Stomach (tissue), 9 donors: Measurements from ENCODE around the gene ACYP1. TPM values are rescaled to one million over a fixed set of nuclear protein-coding genes. Genes with fewer than 3 reads are reported as not detected.
A peak's percentile ranks its signal among the peaks of the same experiment; 100 is the strongest.

Source experiments
- DNase-seq, 2 donors: peaks; one replicate each; pipeline versions ENCODE4 v3.0.0 to v3.0.0-alpha.2; 2013 to 2019
- H3K27ac ChIP-seq, 5 donors: fragments of 200-600 bp in 4 of 5; sonication (generic) in 4 of 5; one replicate each; pipeline ENCODE4 v1.5.1; 2013 to 2019; ENCODE audit warnings: mild to moderate bottlenecking in 1 of 5, moderate library complexity in 1 of 5
- H3K27me3 ChIP-seq, 3 donors: fragments of 200-600 bp; sonication (generic); one replicate each; pipeline ENCODE4 v1.5.1; 2017 to 2019; ENCODE audit warnings: mixed run types in 1 of 3
- H3K36me3 ChIP-seq, 4 donors: fragments of 200-600 bp; sonication (generic); 1 replicate in 3 of 4; 2 replicates in 1 of 4; pipeline ENCODE4 v1.5.1; 2016 to 2019
- H3K4me1 ChIP-seq, 4 donors: fragments of 200-600 bp; sonication (generic); one replicate each; pipeline ENCODE4 v1.5.1; 2016 to 2019
- H3K4me3 ChIP-seq, 4 donors: fragments of 200-600 bp; sonication (generic) in 3 of 4; one replicate each; pipeline ENCODE4 v1.5.1; 2016 to 2019; ENCODE audit warnings: mild to moderate bottlenecking in 1 of 4
- H3K9me3 ChIP-seq, 4 donors: fragments of 200-600 bp; sonication (generic); one replicate each; pipeline ENCODE4 v1.5.1; 2016 to 2019
- CTCF ChIP-seq, 7 experiments: fragments of 450-650 bp in 4 of 7; fragments of 200-600 bp in 3 of 7; sonication (generic) in 3 of 7; IDR thresholded peaks; one replicate each; pipeline ENCODE4 v1.5.1; 2016 to 2019; ENCODE audit warnings: antibody characterized with exemption in 7 of 7, control low read depth in 2 of 7, mild to moderate bottlenecking in 1 of 7
- EP300 ChIP-seq: sonication (generic); formaldehyde crosslinking; IDR thresholded peaks from one replicate; pipeline ENCODE4 v1.6.1; 2017; ENCODE audit warnings: antibody characterized with exemption
- POLR2A ChIP-seq, 4 donors: fragments of 450-650 bp; IDR thresholded peaks; one replicate each; pipeline ENCODE4 v1.6.1; 2016; ENCODE audit warnings: antibody characterized with exemption in 4 of 4, control low read depth in 2 of 4, mild to moderate bottlenecking in 1 of 4, moderate library complexity in 1 of 4
- POLR2AphosphoS5 ChIP-seq, 3 donors: sonication (generic); formaldehyde crosslinking; IDR thresholded peaks; one replicate each; pipeline ENCODE4 v1.6.1; 2016; ENCODE audit warnings: antibody characterized with exemption in 3 of 3
- WGBS, 5 donors: extraction: QIAGEN DNeasy Blood & Tissue Kit in 3 of 5; methylation state at CpG; one replicate each; pipeline versions ENCODE4 v1.1.5 to v1.1.7; 2013 to 2018; 5-methylcytosine and 5-hydroxymethylcytosine counted together
- intact Hi-C: fragments of 100-400 bp; cut with DNase I; formaldehyde crosslinking; loops from one replicate; pipeline ENCODE4 v1.15.1; 2023; ENCODE audit warnings: low total_unique reads
- polyA plus RNA-seq, 3 donors: library from polyadenylated mRNA; stranded (reverse); fragments of 200-250 nt; gene quantifications; one replicate each; pipeline ENCODE4 v1.2.3, GENCODE V29; 2013
- total RNA-seq, 5 donors: library from RNA; depleted of rRNA; stranded (reverse); fragments of >200 nt; gene quantifications; one replicate each; pipeline versions ENCODE4 v1.1.0 to v1.2.3, GENCODE V29; 2014 to 2016
- donor health status: healthy with polysubstance abuse.
- donor health status: Bipolar disorder and iron deficiency.
- donor health status: healthy.

The ACYP1 gene
- total and polyA plus RNA-seq, 8 donors, result 7.9 to 30.1 (median 12.0) TPM; not detected in 2

GRCh38 chr14:75090353-75090752 is 26.5 kb upstream of the ACYP1 start:
- WGBS, 5 donors, result 91 to 100% (median 96%) methylated on average over 3 of the region's 3 CpGs
- Histone ChIP-seq H3K4me3 (no peak overlapping the region), H3K4me1 (no peaks in the 10 kb centered on the region), H3K27ac (no peak overlapping the region), H3K36me3 (peaks cover 46 to 100% (median 100%) of the 10 kb centered on the region in 4 donors), H3K9me3 (no peaks in the 10 kb centered on the region), H3K27me3 (no peaks in the 10 kb centered on the region)
- no peak for TF ChIP-seq POLR2AphosphoS5 (IDR thresholded peaks at IDR 0.05)
- no peak for TF ChIP-seq CTCF (IDR thresholded peaks at IDR 0.05)
- no peak for TF ChIP-seq POLR2A (IDR thresholded peaks at IDR 0.05)
- TF ChIP-seq EP300, result no peak
- intact Hi-C loops, result no loop called here
- no peak for DNase-seq

- Histone ChIP-seq H3K4me1 (no peaks in the 10 kb centered on the region), H3K36me3 (peaks cover 45 to 100% (median 100%) of the 10 kb centered on the region in 4 donors), H3K27ac (no peak overlapping the region), H3K4me3 (no peak overlapping the region), H3K9me3 (no peaks in the 10 kb centered on the region), H3K27me3 (no peaks in the 10 kb centered on the region)
- intact Hi-C loops, result loop anchor here (10.0 kb wide), 1 partner anchor 174 kb away; no protein-coding TSS in a partner anchor
- peak; percentile 37 to 86 for DNase-seq
- no peak for TF ChIP-seq POLR2A (IDR thresholded peaks at IDR 0.05)
- TF ChIP-seq CTCF (IDR thresholded peaks at IDR 0.05), result peak in 5 of 7 experiments; percentile 32 to 79 (median 68)
- TF ChIP-seq POLR2AphosphoS5 (IDR thresholded peaks at IDR 0.05), result no peak
- 66 to 76% (median 71%) methylated on average over 7 of the region's 7 CpGs for WGBS, 5 donors
Observed at GRCh38 chr14:75088566-75089373, 24.9 kb upstream of the ACYP1 start.

- 61 to 85% (median 78%) methylated on average over 2 of the region's 2 CpGs for WGBS, 5 donors
- Histone ChIP-seq H3K9me3 (no peaks in the 10 kb centered on the region), H3K4me1 (no peaks in the 10 kb centered on the region), H3K27ac (no peak overlapping the region), H3K27me3 (no peaks in the 10 kb centered on the region), H3K36me3 (peaks cover 46 to 100% (median 100%) of the 10 kb centered on the region in 4 donors), H3K4me3 (no peak overlapping the region)
- no peak for DNase-seq
- TF ChIP-seq EP300, result no peak
- intact Hi-C loops, result loop anchor here (10.0 kb wide), 1 partner anchor 173 kb away; no protein-coding TSS in a partner anchor
Observed at GRCh38 chr14:75088153-75088552, 24.3 kb upstream of the ACYP1 start.

GRCh38 chr14:75084513-75084912 is 20.7 kb upstream of the ACYP1 start:
- 35 to 54% (median 38%) methylated on average over 5 of the region's 5 CpGs for WGBS, 5 donors
- intact Hi-C loops, result loop anchor here (10.0 kb wide), 1 partner anchor 170 kb away; no protein-coding TSS in a partner anchor
- peak in 1 of 2 donors; percentile 37 for DNase-seq
- no peaks in the 10 kb centered on the region for H3K9me3 ChIP-seq
- H3K27ac ChIP-seq, result no peak overlapping the region
- TF ChIP-seq POLR2AphosphoS5 (IDR thresholded peaks at IDR 0.05) (no peak), CTCF (IDR thresholded peaks at IDR 0.05) (peak in 1 of 7 experiments; percentile 12), EP300 (no peak), POLR2A (IDR thresholded peaks at IDR 0.05) (no peak)
- peaks cover 39 to 80% (median 76%) of the 10 kb centered on the region in 4 donors for H3K36me3 ChIP-seq
- peaks cover 0 to 14% (median 8%) of the 10 kb centered on the region in 4 donors for H3K4me1 ChIP-seq
- no peak overlapping the region for H3K4me3 ChIP-seq
- H3K27me3 ChIP-seq, result no peaks in the 10 kb centered on the region
